Activated effector memory CD4-positive, alpha-beta T cell treated with Interleukin-2 at 50 U/mL for 16 hours (primary cell): ENCODE measurements around the gene SPRY1.

Experiments
- DNase-seq: peaks from one replicate; pipeline ENCODE4 v3.0.0-alpha.2; 2020

The SPRY1 gene

DNA sequence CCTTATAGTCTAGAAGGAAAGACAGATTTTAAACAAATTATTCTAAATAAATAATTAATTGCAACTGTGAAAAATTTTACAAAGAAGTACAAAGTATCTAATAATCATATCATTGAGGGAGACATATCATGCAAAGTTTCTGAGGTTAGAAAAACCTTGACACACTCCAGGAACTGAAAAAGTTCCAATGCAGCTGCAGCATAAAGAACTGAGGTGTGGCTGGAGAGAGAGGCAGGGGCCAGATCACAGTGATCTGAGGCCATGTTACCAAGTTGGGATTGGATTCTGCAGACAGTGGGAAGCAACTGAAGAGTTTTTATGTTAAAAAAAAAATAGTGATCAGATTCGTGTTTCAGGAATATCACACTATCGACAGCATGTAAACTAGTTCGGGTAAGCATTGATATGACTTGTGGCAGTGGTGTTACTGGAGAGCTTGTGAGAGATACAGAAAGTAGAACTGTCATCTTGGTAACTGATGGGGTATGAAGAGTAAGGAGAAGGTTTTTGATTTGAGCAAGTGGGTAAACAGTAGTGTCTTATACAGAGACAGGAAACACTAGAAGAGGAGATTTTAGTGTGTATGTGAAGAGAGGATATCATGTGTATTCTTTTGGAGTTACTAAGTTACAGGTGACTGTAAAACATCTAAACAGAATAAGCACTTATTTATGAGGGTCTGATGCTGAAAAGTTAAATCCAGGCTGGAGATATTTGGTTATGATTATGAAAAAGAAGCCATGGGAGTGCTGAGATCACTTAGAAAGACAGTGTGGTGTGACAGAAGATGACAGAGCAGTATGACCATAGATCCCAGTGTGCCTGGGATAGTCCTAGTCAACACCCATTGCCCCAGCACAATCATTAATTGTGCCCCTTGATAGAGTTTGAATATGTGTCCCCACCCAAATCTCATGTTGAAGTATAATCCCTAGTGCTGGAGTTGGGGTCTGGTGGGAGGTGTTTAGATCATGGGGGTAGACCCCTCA, 15.6 kb upstream of the SPRY1 start:
- DNase-seq = no peak

DNA sequence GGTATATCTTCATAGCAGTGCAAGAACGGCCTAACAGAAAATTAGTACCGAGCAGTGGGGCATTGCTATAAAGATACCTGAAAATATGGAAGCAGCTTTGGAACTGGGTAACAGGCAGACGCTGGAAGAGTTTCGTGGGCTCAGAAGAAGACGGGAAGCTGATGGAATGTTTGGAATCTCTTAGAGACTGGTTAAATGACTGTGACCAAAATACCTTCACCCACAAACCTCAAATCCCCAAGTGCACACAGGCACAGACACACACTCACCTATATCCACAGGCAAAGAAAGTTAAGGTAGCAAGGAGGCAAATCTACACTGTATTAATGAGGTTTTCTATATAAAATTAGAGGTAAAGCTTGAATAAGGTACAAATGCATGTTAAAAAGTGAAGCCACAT, 14.6 kb upstream of the SPRY1 start:
- DNase-seq = no peak

DNA sequence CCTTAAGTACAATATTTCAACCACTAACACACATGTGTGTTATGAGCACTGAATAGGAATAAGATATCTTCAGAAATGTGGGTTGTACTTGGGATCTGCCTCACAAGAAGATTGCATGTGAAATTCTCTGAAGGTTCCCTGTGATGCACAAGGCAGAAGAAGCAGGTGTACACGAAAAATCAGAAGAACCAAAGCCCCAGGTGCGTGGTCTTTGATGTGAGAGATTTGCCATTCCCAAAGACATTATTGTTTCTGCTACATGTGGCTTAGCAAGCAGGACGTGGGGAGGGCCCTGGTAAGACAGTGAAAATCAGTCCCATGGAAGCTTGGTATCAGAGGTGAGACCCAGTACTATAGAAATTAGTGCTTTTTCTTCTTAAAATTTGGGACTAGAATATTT, 13.0 kb upstream of the SPRY1 start:
- no peak for DNase-seq

DNA sequence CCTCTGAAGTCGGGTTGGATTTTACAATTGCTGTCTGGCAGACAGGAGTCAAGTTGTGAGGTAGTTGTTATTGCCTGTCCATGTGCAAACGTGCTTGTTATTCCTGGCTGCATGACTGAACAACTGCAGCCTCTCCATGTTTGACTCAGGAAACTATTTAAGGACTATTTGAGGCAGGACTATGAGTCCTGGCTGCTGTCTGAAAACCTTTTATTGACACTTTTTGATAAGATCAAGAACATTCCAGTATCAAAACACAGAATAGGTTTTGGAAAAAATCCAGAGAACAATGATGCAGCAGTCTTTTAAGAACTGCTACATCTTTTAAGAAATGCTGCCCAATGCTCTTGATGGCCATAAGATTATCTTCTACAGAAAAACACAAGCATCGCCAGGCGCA, 10.0 kb upstream of the SPRY1 start:
- no peak for DNase-seq

DNA sequence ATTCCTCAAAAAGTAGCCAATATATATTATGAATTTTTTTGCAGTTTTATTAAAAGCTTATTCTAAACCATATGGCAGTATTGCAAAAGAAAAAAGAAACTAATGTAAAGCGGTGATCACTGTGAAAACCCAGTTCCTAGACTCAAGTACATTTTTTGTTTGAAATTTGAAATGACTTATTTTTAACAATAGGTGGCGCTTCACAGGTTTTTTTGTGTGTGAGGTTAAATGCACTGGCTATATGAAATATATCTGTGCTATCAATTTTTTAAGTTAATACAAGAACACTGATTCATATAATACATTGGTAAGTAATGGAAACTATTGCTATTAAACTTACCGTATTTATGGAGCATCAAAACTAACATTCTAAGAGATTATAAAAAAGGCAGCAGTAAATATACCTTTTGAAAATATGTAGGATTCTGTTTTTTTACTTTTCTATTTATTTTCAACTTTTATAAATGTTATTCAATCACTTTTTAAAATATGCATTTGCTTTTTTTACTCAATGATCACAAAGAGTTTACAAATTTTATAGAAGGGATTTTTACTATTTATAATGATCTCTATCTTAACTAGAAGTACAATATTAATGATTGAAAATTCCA, 5.6 kb upstream of the SPRY1 start:
- DNase-seq = no peak

DNA sequence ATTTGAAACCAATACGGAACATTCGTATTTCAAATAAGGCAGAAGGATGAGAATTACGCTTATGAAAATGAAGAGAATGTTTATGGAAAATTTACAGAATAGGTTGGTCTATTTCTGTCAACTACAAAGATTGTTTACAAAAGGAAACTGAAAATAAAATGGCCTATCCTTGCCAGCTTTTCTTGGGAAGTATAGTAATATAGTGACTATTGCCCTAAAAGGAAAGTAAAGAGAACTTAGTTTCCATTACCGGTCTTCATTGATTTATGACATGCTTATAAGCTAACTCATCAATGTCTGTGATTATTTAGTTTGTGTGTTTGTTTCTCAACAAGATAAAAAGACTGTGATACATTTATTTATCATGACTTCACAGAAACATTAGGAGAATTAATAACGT, 2.9 kb upstream of the SPRY1 start:
- DNase-seq = no peak

DNA sequence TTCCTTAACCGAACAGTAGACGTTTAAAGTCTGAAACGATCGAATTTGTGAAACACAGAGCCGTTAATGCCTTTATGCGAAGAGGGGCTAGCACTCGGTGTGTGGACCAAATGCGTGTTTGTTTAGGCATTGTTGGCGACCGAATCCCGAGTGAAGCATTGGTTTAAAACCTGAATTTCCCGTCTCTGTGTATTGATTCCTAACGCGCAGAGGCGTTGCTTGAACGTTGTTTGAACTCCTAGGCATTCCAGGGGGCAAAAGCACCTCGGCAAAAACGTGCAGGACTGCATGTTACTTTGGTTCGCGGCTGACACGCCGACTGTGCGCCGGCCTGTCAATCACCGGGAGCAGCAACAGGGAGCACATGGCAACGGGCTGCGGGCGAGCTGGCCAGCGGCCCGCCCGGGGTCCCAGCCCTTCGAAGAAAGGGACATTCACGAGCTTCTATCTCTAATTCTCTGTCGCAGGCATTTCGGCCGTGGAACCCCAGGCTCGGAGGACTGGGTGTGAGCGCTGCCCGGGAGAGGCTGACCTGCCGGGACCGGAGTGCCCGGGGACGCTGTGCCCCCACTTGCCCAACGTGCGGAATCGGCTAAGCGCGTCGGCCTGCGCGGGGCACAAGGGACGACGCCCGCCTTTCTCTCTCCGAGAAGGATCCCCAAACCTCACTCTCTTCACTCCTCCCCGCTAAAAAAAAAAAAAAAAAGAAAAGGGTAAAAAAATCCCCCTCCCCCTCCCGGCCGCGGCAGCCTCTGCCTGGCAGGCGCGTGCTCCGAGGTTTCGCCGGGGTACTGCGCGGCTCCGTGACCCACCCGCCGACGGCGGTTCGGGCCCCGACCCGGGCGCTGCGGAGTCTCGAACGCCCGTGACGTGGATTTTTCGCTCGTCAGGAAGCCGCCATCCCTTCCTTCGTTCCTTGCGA, 810 bp downstream of the SPRY1 start:
- DNase-seq = no peak

DNA sequence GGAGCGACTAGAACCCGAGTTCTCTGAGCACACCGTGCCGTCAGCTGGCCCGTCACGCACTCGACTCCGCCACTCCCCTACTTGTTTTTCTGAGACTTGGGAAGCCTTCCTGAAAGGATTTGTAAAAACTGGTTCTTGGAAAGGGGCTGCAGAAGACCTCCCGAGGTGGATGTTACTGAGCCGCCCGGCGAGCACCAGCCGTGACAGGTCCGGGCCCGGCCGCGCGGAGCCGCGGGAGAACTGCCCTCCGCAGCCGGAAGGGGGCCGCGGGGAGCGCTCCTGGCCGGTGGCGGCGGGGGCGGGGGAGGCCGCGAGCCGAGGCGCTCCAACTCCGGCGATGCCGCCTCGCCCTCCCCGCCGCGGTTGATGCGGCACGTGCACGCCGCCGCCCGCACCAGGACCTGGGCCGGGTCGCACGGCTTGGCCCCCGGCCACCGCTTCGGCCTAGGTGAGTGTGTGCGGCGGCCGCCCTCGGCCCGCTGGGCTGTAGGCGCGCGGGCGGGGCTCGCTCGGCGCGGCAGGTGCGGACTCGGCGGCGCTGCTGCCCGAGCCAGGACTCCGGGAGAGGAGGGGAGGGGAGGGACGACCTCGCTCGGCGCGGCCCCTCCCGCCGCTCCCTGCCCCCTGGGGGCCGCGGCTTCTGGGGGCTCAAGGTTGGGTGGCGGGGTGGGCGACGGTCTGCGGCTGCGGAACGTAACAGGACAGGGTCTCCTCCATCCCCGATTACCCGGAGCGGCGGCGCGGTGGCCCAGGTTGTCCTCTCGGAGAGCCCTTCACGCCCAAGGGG, 1.7 kb downstream of the SPRY1 start:
- peak; percentile 41 for DNase-seq

DNA sequence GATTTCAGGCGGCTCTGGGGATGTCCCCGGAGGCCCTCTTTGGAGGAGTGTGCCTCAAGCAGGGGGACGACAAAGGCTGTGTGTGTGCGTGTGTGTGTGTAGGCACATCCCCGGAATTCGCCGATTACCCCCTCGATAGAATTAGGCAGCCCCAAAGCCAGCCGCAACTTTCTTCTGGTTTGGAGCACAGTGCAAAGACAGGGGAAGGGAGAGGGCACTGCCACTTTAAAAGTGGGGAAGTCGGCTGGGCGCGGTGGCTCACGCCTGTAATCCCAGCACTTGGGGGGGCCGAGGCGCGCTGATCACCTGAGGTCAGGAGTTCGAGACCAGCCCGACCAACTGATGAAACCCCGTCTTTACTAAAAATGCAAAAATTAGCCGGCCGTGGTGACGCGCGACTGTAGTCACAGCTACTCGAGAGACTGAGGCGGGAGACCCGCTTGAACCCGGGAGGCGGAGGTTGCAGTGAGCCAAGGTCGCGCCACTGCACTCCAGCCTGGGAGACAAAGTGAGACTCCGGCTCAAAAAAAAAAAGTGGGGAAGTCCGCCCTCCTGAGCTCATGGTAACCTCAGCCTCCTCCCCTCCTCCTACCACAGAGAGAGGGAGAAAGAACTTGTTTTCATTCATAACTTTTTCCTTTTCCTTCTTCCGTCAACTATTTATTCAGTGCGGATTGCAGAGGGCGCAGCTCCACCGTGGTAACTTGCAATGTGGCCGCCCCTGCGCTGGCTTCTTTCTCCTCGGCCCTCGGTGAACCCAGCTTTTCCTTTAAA, 2.4 kb downstream of the SPRY1 start:
- peak; percentile 16 for DNase-seq

DNA sequence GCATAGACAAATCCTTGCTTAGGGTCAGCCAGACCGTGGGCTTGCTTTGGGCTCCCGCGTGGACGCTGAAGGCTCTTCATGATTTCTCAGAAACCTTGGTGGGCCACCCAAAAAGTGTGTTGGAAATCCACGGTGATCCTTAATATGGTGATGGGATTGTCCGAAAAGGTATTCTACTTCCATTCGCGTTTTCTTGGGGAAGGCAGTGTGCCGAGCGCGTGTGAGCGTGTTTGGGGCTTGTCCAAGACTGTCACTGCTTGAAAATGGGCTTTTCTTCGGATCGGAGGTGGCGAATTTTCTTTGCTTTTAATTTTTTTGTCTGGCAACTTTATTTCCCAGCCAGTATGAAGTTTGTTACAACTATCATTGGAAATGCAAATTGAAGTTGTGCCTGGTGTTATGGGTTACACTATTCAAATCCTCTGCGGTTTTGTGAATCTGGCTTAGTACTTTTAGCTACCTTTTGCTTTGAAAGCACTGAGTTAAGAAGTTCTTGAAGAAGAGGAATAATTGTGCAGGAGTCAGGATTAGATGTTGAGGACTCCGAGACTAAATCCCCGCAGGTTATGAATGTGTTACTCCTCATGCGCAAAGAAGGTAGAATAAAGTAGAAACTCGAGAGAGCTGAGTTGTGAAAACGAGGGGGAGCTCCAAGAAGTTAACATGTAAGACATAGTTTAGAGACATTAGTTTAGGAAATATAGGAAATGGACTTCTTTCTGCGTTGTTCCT, 3.2 kb downstream of the SPRY1 start:
- DNase-seq = no peak

DNA sequence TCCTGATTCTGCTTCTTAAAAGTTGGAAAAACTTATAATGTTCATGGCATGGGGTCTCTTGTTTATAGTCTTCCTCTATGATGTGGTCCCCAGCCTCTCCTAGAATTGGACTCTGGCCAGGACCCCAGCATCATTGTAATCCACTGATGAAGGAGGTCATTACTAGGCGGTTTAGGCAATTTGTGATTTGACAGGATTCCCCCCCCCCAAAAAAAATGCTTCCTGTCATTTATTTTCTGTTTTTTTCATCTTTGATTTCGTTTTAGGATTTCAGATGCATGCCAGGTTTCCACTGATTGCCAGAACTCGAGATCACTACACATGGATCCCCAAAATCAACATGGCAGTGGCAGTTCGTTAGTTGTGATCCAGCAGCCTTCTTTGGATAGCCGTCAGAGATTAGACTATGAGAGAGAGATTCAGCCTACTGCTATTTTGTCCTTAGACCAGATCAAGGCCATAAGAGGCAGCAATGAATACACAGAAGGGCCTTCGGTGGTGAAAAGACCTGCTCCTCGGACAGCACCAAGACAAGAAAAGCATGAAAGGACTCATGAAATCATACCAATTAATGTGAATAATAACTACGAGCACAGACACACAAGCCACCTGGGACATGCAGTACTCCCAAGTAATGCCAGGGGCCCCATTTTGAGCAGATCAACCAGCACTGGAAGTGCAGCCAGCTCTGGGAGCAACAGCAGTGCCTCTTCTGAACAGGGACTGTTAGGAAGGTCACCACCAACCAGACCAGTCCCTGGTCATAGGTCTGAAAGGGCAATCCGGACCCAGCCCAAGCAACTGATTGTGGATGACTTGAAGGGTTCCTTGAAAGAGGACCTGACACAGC, 4.9 kb downstream of the SPRY1 start:
- no peak for DNase-seq

DNA sequence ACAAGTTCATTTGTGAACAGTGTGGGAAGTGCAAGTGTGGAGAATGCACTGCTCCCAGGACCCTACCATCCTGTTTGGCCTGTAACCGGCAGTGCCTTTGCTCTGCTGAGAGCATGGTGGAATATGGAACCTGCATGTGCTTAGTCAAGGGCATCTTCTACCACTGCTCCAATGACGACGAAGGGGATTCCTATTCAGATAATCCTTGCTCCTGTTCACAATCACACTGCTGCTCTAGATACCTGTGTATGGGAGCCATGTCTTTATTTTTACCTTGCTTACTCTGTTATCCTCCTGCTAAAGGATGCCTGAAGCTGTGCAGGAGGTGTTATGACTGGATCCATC, 5.5 kb downstream of the SPRY1 start:
- no peak for DNase-seq

DNA sequence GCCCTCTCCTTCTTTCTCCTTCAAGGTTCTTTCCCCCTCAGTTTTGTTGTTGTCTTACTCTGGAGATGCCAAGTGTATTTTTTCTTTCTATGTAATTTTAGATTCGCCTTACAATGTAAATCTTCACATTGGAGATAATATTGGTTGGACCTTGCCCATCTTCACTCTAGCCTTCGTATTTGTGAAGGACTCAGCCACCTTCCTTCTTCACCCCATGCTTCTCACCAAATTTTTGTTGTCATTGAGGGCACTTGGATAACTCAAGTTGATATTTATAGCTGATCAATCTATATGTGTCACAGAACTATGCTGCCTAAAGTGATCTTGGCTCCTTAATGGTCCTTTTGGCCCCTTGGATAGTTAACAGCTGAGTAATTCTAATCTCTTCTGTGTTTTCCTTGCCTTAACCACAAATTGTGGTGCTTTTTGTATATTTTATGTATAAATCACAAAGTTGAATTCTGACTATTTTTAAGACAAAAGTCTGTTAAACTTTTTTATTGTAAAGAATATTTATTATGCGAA, 6.5 kb downstream of the SPRY1 start:
- DNase-seq = no peak

DNA sequence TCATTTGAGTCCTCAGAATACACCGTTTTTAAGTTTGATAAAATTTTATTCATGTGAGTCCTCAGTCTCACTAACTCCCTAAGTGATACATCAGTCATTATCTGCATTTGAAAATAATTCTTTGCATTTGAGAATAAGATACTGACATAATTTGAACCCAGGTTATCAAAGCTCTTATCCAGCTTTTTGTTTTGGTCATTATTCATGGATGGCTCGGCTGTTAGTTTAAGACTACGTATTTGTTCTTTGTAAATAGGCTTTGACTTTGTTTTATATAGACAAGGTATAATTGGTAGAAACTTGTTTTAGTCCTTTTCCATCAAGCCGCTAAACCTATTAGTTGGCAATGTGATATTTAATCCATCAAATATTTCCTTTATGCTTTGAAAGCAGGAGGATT, 7.9 kb downstream of the SPRY1 start:
- DNase-seq = no peak

DNA sequence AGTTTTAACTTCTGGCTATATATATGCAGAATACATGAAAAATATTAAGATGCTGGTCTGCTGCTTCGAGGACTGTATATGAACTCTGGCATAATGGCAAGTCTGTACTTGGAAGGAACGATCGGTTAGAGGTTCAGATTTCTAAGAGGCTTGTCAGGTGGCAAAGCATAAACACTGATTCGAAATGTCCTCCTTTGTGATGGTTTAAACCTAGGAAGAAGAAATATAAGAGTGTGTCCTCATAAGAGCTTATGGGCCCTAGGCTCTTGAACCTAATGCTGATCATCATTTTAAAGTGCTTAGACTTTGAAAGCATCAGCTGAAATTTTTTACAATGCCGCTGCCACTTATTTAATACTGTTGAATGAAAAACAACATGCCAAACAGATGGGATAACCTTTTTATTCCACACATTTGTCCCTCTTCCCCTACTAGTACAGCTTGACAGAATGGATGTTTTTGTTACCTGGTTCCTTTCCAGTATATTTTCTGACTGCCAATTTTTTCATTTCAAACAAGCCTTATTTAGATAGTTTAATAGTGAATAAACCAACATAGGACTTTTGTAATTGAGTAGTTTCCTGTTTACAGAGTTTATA, 8.8 kb downstream of the SPRY1 start:
- no peak for DNase-seq

DNA sequence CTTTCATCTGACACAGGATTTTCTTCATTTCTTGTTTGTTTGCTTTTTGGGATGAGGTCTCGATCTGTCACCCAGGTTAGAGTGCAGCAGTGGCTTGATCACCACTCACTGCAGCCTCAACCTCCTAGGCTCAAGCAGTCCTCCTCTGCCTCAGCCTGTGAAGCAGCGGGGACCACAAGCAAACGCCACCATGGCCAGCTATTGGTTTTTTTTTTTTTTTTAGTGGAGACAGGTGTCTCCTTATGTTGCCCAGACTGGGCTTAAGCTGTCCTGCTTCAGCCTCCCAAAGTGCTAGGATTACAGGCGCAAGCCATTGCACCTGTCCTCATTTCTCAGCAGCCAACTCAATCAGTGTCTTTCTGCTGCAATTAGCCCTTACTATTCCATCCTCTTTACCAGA, 10.3 kb downstream of the SPRY1 start:
- no peak for DNase-seq

DNA sequence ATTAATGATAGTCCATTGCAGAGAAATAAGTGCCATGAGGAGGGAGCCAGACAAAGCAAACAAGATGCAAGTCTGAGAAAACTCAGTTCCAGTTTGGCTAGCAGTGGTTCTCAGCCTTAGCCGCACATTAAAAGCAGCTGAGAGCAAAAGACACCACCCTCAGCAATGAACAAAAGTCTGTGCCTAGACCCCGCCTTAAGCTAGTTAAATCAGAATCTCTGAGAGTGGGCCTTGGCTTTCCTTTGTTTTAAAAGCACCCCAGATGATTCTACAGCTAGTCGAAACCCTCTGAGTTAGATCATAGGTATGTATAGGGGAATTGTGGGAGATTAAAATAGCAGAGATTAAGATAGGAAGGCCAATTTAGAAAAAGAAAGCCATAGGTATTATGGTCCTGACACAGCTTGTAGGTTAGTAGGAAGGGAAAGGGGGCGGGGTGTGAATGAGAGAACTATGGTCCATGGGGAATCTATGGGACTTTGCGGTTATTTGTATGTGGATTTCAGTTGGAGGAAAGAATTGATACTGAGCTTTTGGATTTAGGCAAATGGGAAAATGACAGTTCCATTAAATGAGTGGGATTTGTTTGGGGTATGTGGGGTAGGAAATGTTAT, 12.0 kb downstream of the SPRY1 start:
- no peak for DNase-seq

DNA sequence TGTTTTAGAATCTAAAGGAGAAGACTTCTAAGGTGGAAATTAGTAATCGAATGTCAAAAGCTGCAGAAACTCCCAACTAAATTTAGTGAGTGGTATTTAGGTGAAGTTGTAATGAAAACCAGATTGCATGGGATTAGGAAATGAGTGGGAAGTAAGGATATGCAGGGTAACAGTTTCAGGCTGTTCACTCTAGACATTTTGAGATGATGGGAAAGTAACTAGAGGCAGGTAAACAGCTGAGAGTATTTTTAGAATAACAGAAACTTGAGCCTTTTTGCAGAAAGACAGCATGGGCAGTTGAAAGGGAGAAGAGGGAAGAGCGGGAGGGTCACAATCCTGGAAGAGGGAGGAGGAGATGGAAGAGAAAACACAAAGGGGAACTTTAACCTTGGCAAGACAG, 12.7 kb downstream of the SPRY1 start:
- no peak for DNase-seq

DNA sequence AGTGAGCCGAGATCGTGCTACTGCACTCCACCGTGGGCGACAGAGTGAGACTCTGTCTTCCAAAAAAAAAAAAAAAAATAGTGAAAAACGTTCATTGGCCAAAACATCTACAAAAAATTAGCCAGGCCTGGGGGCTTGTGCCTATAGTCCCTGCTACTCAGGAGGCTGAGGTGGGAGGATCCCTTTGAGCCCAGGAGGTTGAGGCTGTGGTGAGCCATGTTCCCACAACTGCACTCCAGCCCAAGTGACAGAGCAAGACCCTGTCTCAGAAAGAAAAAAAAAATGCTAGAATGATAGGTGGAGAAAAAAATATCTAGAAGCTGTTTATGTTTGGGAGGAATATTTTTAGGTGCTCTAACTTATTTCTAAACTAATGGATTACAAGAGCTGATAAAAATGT, 14.9 kb downstream of the SPRY1 start:
- DNase-seq = no peak
